ENCODE data around the gene PON1. TPM values are rescaled to one million over a fixed set of nuclear protein-coding genes. Genes with fewer than 3 reads are reported as not detected.

The PON1 gene
- total and polyA plus RNA-seq, 2 experiments from 2014 or later: 0.69 to 1.2 TPM

Small RNA genes within 50 kb of the gene (small RNA-seq; reads per million reads assigned to genes)
- not detected for gene AC004022.2 (ENCODE audit: low replicate concordance)

Other genes starting within 250 kb of the PON1 start
- gene PON3, start 71.8 kb upstream of the PON1 start, total RNA-seq (2014; rRNA removed; shearing (Covaris generic)): 1.6 and 2.5 TPM in 2 replicates
- 1.4 and 1.6 TPM in 2 replicates for gene PON3, start 71.8 kb upstream of the PON1 start, polyA plus RNA-seq (2016; fragmentation: Nextera tagmentation; extraction: Ambion mirVana)
- 30.8 and 39.4 TPM in 2 replicates for gene PON2, start 110.5 kb upstream of the PON1 start, total RNA-seq (2014; rRNA removed; shearing (Covaris generic))
- 29.3 and 42.4 TPM in 2 replicates for gene PON2, start 110.5 kb upstream of the PON1 start, polyA plus RNA-seq (2016; fragmentation: Nextera tagmentation; extraction: Ambion mirVana)
- not detected in 2 replicates for gene ASB4, start 161.4 kb upstream of the PON1 start, total RNA-seq (2014; rRNA removed; shearing (Covaris generic))
- not detected in 2 replicates for gene ASB4, start 161.4 kb upstream of the PON1 start, polyA plus RNA-seq (2016; fragmentation: Nextera tagmentation; extraction: Ambion mirVana)